Astrocyte of the cerebellum (primary cell): Measurements from ENCODE around the gene KIF14.
"Not testable (repeated sequence)": the region's sequence is repeated elsewhere in the genome, so short reads cannot be mapped to it uniquely, and the experiment has no call there.

Source experiments
- DNase-seq: peaks from one replicate; pipeline ENCODE4 v3.0.0-alpha.2; 2011; ENCODE audit warnings: low read depth
- H3K4me3 ChIP-seq: 2 replicates; pipeline ENCODE4 v1.5.1; 2011; ENCODE audit warnings: mild to moderate bottlenecking, low read depth, low read length, moderate library complexity
- CTCF ChIP-seq: IDR thresholded peaks from 2 replicates; pipeline ENCODE4 v1.5.1; 2012; ENCODE audit warnings: low read length, low read depth, moderate library complexity, mild to moderate bottlenecking; ENCODE audit errors: missing control alignments
- in situ Hi-C: cut with HindIII; loops from 2 replicates; pipeline ENCODE4 v1.10.0; 2017; ENCODE audit warnings: low sequenced_read_pairs

The KIF14 gene

GRCh38 chr1:200525090-200525987, 95.2 kb downstream of the KIF14 start:
- no peak for DNase-seq
- TF ChIP-seq CTCF, result no peak
- in situ Hi-C loops, result no loop called here
- no peak overlapping the region for H3K4me3 ChIP-seq

GRCh38 chr1:200524551-200524950, 96.0 kb downstream of the KIF14 start:
- DNase-seq, H3K4me3 ChIP-seq, in situ Hi-C loops: not testable (repeated sequence)

- no peak overlapping the region for H3K4me3 ChIP-seq
- in situ Hi-C loops, result no loop called here
- no peak for TF ChIP-seq CTCF
- no peak for DNase-seq
Measured at GRCh38 chr1:200524092-200524491, 96.5 kb downstream of the KIF14 start.

- no peak for DNase-seq
- H3K4me3 ChIP-seq, result no peak overlapping the region
- in situ Hi-C loops, result no loop called here
- TF ChIP-seq CTCF, result no peak
Measured at GRCh38 chr1:200520735-200521134, 99.8 kb downstream of the KIF14 start.

GRCh38 chr1:200518524-200518923, 102.0 kb downstream of the KIF14 start:
- DNase-seq, result no peak
- no peak for TF ChIP-seq CTCF

GRCh38 chr1:200512191-200512590, 108.4 kb downstream of the KIF14 start:
- DNase-seq, result peak; percentile 77
- in situ Hi-C loops, result no loop called here
- no peak overlapping the region for H3K4me3 ChIP-seq
- no peak for TF ChIP-seq CTCF

More at GRCh38 chr1:200518524-200518923, 102.0 kb downstream of the KIF14 start:
- no peak overlapping the region for H3K4me3 ChIP-seq
- in situ Hi-C loops, result no loop called here

GRCh38 chr1:200510228-200510623, 110.3 kb downstream of the KIF14 start:
- TF ChIP-seq CTCF, result peak; percentile 88
- peak; percentile 83 for DNase-seq
- in situ Hi-C loops, result no loop called here

More at GRCh38 chr1:200510228-200510623, 110.3 kb downstream of the KIF14 start:
- H3K4me3 ChIP-seq, result no peak overlapping the region
